ENCODE measurements around the gene HGFAC. TPM values are rescaled to one million over a fixed set of nuclear protein-coding genes. Genes with fewer than 3 reads are reported as not detected.

Gene HGFAC
- total and polyA plus RNA-seq, 9 donors, result 0.15 to 2.1 (median 0.53) TPM; not detected in 2

DNA sequence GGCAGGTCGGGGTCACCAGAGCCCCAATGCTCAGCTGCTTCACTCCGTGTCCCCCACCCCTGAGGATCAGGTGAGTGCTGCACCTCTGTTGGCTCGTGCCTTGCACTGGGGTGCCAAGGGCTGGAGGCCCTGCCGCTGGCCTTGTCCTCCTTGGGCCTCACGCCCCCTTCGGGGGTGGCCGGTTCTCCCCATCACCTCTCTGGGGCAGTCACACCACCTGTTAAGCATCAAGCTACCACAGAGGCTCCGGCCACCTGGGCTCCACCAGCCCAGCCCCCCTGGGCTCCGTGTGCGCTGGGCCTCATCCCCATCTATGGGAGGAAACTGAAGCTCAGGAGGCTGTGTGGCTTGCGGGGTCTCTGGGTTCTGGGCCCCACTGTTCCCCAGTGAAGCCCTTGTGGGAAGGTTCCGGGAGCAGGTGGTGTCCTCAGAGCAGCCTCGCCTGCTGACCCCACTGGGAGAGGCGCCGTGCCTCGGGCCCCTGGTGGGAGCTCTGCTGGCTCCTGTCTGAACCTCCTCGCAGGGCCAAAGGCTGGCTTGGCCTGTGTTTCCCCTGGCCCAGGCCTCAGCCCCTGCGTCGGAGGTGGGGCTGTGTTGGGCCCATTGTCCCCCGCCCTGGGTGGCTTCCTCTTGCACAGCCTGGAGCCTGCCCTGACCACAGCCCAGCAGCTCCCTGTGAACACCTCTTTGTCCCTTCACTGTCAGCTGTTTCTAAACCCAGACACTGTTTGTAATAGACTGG lies 52.1 kb downstream of the HGFAC start:
- H3K27me3 ChIP-seq, result no peaks in the 10 kb centered on the region
- H3K4me1 ChIP-seq (ENCODE audit: insufficient read depth), result no peaks in the 10 kb centered on the region
- TF ChIP-seq EP300 (IDR thresholded peaks at IDR 0.05), result no peak
- TF ChIP-seq POLR2A (IDR thresholded peaks at IDR 0.05), result no peak
- TF ChIP-seq, protein P1, sequence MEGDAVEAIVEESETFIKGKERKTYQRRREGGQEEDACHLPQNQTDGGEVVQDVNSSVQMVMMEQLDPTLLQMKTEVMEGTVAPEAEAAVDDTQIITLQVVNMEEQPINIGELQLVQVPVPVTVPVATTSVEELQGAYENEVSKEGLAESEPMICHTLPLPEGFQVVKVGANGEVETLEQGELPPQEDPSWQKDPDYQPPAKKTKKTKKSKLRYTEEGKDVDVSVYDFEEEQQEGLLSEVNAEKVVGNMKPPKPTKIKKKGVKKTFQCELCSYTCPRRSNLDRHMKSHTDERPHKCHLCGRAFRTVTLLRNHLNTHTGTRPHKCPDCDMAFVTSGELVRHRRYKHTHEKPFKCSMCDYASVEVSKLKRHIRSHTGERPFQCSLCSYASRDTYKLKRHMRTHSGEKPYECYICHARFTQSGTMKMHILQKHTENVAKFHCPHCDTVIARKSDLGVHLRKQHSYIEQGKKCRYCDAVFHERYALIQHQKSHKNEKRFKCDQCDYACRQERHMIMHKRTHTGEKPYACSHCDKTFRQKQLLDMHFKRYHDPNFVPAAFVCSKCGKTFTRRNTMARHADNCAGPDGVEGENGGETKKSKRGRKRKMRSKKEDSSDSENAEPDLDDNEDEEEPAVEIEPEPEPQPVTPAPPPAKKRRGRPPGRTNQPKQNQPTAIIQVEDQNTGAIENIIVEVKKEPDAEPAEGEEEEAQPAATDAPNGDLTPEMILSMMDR (IDR thresholded peaks at IDR 0.05), result no peak
- intact Hi-C loops (cut with DNase I), result no loop called here
- WGBS, 3 donors, result 28 to 41% (median 38%) methylated on average over 19 to 20 of the region's 20 CpGs
- no peak overlapping the region for H3K27ac ChIP-seq
- H3K4me3 ChIP-seq, result no peak overlapping the region
- no peaks in the 10 kb centered on the region for H3K36me3 ChIP-seq
- H3K9me3 ChIP-seq, result no peaks in the 10 kb centered on the region
- no peak for DNase-seq

DNA sequence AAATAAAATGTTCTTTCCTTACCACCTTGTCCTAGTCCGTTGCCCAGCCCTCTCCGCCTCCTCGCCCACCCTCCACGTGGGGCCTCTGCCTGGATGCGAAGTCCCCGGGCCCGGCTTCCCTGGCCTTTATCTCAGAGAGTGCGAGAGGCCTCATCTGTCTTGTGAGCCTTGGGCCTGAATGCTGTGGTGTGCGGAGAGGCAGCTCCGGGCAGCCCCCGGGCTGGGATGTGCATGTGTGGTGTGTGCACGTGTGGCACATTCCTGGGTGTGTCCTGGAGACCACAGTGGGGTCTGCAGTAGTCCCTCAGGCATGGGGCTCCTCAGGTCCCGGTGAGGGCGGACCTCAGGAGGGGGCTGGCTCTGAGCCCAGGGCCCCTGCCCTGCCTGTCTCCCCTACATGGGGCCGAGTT lies 52.7 kb downstream of the HGFAC start:
- H3K4me1 ChIP-seq (ENCODE audit: insufficient read depth), result no peaks in the 10 kb centered on the region
- no peaks in the 10 kb centered on the region for H3K27me3 ChIP-seq
- DNase-seq, result no peak
- H3K27ac ChIP-seq, result no peak overlapping the region
- H3K9me3 ChIP-seq, result no peaks in the 10 kb centered on the region
- 7 to 8% (median 7%) methylated on average over 13 to 15 of the region's 15 CpGs for WGBS, 3 donors
- H3K4me3 ChIP-seq, result no peak overlapping the region
- no peaks in the 10 kb centered on the region for H3K36me3 ChIP-seq
- TF ChIP-seq, protein P1 (IDR thresholded peaks at IDR 0.05), result no peak
- TF ChIP-seq POLR2A (IDR thresholded peaks at IDR 0.05) (no peak), EP300 (IDR thresholded peaks at IDR 0.05) (no peak)
- intact Hi-C loops (cut with DNase I), result no loop called here

- no peak overlapping the region for H3K27ac ChIP-seq
- no peak for TF ChIP-seq POLR2A (IDR thresholded peaks at IDR 0.05)
- WGBS, 3 donors, result 71 to 75% (median 73%) methylated on average over 23 to 28 of the region's 28 CpGs
- intact Hi-C loops (cut with DNase I), result no loop called here
- no peak for DNase-seq
- no peaks in the 10 kb centered on the region for H3K4me1 ChIP-seq (ENCODE audit: insufficient read depth)
- no peaks in the 10 kb centered on the region for H3K9me3 ChIP-seq
- no peak overlapping the region for H3K4me3 ChIP-seq
- no peaks in the 10 kb centered on the region for H3K36me3 ChIP-seq
- H3K27me3 ChIP-seq, result no peaks in the 10 kb centered on the region
Observed at GRCh38 chr4:3495204-3495975, 53.6 kb downstream of the HGFAC start.

DNA sequence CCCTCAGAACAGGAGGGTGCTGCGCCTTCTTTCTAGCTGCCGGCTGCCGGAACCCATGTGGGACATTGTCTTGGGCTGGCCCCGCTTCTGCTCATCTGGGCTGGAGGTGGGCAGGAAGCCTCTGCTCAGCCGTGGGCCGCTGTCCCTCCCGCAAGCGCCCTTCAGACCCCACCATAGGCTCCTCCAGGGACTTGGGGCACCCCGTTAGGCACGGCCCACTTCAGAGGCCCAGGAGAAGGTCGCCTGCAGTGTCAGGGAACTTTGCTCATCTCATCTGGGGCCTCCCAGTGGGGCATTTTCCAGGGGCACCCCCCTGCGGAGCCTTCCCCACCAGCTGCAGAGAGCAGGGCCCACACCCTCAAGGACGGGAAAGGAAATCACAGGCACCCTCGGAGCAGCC lies 54.3 kb downstream of the HGFAC start:
- TF ChIP-seq POLR2A (IDR thresholded peaks at IDR 0.05), result no peak
- WGBS, 3 donors, result 55 to 63% (median 55%) methylated on average over 14 of the region's 14 CpGs
- Histone ChIP-seq H3K4me3 (no peak overlapping the region), H3K27me3 (no peaks in the 10 kb centered on the region), H3K27ac (no peak overlapping the region), H3K9me3 (no peaks in the 10 kb centered on the region), H3K36me3 (no peaks in the 10 kb centered on the region), H3K4me1 (ENCODE audit: insufficient read depth) (no peaks in the 10 kb centered on the region)
- intact Hi-C loops (cut with DNase I), result no loop called here
- DNase-seq, result no peak

GRCh38 chr4:3497095-3497494 lies 55.3 kb downstream of the HGFAC start:
- Histone ChIP-seq H3K27me3 (no peaks in the 10 kb centered on the region), H3K36me3 (no peaks in the 10 kb centered on the region)

More at GRCh38 chr4:3497095-3497494, 55.3 kb downstream of the HGFAC start:
- TF ChIP-seq, protein P1 (IDR thresholded peaks at IDR 0.05), result no peak
- no peak for TF ChIP-seq EP300 (IDR thresholded peaks at IDR 0.05)
- TF ChIP-seq POLR2A (IDR thresholded peaks at IDR 0.05), result no peak
- H3K27ac ChIP-seq, result no peak overlapping the region
- H3K9me3 ChIP-seq, result no peaks in the 10 kb centered on the region
- H3K4me3 ChIP-seq, result no peak overlapping the region
- no peak for DNase-seq
- 87 to 91% (median 88%) methylated on average over 6 of the region's 6 CpGs for WGBS, 3 donors
- H3K4me1 ChIP-seq (ENCODE audit: insufficient read depth), result no peaks in the 10 kb centered on the region
- intact Hi-C loops (cut with DNase I), result no loop called here

Data from ovary (tissue), 9 donors.